Muscle of leg (tissue), 11 donors: Measurements from ENCODE around the gene PIK3C3. TPM values are rescaled to one million over a fixed set of nuclear protein-coding genes. Genes with fewer than 3 reads are reported as not detected.
"Not testable (repeated sequence)": the region's sequence is repeated elsewhere in the genome, so short reads cannot be mapped to it uniquely, and the experiment has no call there.

Experiments used
- DNase-seq: peaks from one replicate; pipeline ENCODE4 v3.0.0; 2013
- H3K27ac ChIP-seq: one replicate; pipeline ENCODE4 v1.5.1; 2013; ENCODE audit warnings: mild to moderate bottlenecking, low read length, control low read depth
- H3K27me3 ChIP-seq: one replicate; pipeline ENCODE4 v1.6.1; 2013; ENCODE audit warnings: low read length; ENCODE audit not compliant: control insufficient read depth, insufficient read depth
- H3K36me3 ChIP-seq: one replicate; pipeline ENCODE4 v1.6.1; 2013; ENCODE audit warnings: low read length; ENCODE audit not compliant: control insufficient read depth, insufficient read depth
- H3K4me1 ChIP-seq: one replicate; pipeline ENCODE4 v1.6.1; 2013; ENCODE audit warnings: low read length; ENCODE audit not compliant: control insufficient read depth, insufficient read depth
- H3K4me3 ChIP-seq: one replicate; pipeline ENCODE4 v1.5.1; 2013; ENCODE audit warnings: low read length, control low read depth
- H3K9me3 ChIP-seq: replicated peaks from 2 replicates; pipeline ENCODE4 v1.6.1; 2013; ENCODE audit warnings: low read depth, low read length; ENCODE audit not compliant: control insufficient read depth
- WGBS: methylation state at CpG from one replicate; pipeline ENCODE4 v1.1.5; 2013; ENCODE audit warnings: missing lambda C conversion rate; ENCODE audit not compliant: insufficient coverage; 5-methylcytosine and 5-hydroxymethylcytosine counted together
- polyA plus RNA-seq, 8 donors: library from polyadenylated mRNA; unstranded; fragments of 120-200 nt; gene quantifications; one replicate each; pipeline versions ENCODE4 v1.2.1 to v1.2.3, GENCODE V29; 2013; ENCODE audit warnings: inconsistent platforms in 1 of 8, low replicate concordance in 1 of 8; ENCODE audit not compliant: insufficient read length in 8 of 8, insufficient read depth in 1 of 8
- total RNA-seq: library from RNA; stranded (reverse); fragments of 120-200 nt; gene quantifications from one replicate; pipeline ENCODE4 v1.2.4, GENCODE V29; 2013

PIK3C3 gene
- total and polyA plus RNA-seq, 9 donors = 30.9 to 43.6 (median 38.0) TPM

DNA sequence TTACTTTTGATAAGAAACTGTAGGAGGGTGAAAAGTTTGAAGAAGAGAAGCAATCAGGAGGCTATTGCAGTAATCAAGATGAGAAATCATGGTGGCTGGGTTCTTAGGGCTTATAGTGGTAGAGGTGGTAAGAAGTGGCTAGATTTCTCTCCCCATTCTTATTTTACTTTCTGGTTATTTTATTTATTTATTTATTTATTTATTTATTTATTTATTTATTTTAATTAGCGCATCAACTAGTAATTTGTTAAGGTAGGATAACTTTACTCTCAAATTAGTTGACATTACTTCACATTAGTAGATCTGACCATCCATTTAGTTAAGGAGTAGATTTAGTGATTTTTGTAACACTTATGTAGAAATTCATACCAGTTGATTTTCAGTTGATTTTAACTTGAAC is 77.4 kb downstream of the PIK3C3 start:
- no peak overlapping the region for H3K27ac ChIP-seq
- no peak overlapping the region for H3K4me3 ChIP-seq
- no peaks in the 10 kb centered on the region for H3K27me3 ChIP-seq
- peaks cover 14% of the 10 kb centered on the region for H3K36me3 ChIP-seq
- DNase-seq = no peak
- no CpG with 5 or more reads among the region's 1 CpG for WGBS
- no peaks in the 10 kb centered on the region for H3K4me1 ChIP-seq
- no peaks in the 10 kb centered on the region for H3K9me3 ChIP-seq

DNA sequence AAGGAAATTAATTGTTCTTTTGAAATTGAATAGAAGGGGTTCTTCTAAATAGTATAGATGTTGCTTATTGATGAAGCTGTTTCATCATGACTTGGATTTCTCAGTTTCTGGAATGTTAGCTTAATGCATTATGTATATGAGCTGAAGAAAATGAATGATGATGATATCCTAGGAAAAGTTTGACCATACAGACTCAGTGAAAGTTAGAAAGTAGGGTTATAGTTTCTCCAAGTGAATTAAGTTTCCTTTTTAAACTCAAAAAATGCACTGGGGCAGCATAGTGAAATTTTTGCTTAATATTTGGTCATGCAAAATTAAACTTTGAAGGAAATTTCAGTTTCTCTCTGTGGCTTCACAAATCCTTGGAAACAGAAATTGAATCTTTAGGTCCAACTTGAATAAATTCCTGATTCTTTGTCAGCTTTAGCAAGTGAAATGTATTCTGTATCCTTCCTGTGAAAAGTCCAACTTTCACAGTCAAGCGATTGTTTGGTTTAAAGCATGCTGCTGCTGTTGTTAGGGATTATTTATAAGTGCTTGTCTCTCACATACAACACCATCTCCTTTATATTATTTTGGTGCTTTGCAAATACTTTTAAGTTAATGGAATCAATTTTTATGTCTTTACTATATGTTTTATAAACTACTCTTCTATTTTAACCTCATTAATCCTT is 78.2 kb downstream of the PIK3C3 start:
- DNase-seq = no peak
- Histone ChIP-seq H3K36me3 (peaks cover 16% of the 10 kb centered on the region), H3K27ac (no peak overlapping the region), H3K27me3 (no peaks in the 10 kb centered on the region), H3K4me1 (no peaks in the 10 kb centered on the region), H3K4me3 (no peak overlapping the region), H3K9me3 (no peaks in the 10 kb centered on the region)
- WGBS = no CpG with 5 or more reads among the region's 1 CpG

DNA sequence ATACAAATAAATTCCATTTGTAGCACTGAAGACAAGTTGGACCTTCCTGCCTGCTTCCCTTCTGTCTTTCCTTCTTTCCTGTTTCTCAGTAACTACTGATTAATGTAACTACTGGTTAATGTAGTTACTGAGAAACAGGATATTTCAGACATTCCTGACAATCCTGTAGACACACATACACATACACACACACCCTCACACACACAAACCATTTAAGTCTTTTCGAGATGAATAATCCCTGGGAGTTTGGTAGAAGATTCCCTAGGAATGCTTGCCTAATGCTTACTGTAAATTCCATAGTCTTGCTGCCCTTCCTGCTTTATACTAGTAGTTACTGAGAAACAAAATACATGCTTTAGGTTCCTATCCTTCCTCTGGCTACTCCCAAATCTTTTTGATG is 83.9 kb downstream of the PIK3C3 start:
- Histone ChIP-seq H3K4me1 (no peaks in the 10 kb centered on the region), H3K27ac (no peak overlapping the region), H3K9me3 (no peaks in the 10 kb centered on the region), H3K4me3 (no peak overlapping the region), H3K36me3 (peaks cover 15% of the 10 kb centered on the region), H3K27me3 (no peaks in the 10 kb centered on the region)
- no peak for DNase-seq
- WGBS = no CpG with 5 or more reads among the region's 1 CpG

DNA sequence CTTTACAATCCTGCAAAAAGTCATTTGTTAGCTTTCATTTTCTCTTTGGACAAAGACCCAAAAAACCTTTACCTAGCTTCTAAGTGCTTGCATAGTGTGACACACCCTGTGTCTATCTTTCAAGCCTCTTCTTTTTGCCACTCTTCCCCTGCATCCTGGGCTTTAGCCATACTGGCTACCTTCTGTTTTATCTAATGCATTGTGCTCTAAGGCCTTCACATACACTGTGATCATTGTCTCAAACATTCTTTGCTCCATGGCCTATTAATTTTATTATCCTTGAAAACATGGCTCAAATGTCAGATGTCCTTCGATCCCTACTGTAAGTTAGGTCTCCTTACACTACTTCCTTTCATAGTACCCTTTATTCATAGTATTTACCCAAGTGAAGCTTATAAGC is 84.4 kb downstream of the PIK3C3 start:
- no CpG with 5 or more reads among the region's 1 CpG for WGBS
- no peaks in the 10 kb centered on the region for H3K9me3 ChIP-seq
- peaks cover 15% of the 10 kb centered on the region for H3K36me3 ChIP-seq
- H3K4me1 ChIP-seq = no peaks in the 10 kb centered on the region
- no peak for DNase-seq
- no peak overlapping the region for H3K4me3 ChIP-seq
- no peaks in the 10 kb centered on the region for H3K27me3 ChIP-seq
- H3K27ac ChIP-seq = no peak overlapping the region

DNA sequence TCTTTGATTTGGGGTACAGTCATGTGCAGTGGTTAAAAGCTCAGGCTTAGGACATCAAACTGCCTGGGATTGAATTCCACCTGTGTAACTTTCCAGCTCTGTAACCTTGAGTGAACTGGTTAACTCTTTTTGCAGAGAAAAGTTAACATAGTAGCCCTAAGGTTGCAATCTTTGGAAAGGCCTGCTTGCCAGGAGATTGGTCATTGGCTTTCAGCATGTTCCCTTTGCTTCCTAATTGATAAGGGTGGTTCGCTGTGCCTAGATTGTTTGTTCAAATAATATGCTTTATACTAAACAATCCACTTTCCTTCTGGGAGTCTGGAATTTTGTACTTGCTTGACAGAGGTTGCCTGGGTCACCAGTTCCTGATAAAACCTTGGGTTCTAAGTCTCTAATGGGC is 86.8 kb downstream of the PIK3C3 start:
- no peak overlapping the region for H3K4me3 ChIP-seq
- H3K9me3 ChIP-seq = no peaks in the 10 kb centered on the region
- no peak overlapping the region for H3K27ac ChIP-seq
- DNase-seq = no peak
- H3K4me1 ChIP-seq = no peaks in the 10 kb centered on the region
- WGBS = no CpG with 5 or more reads among the region's 1 CpG
- peaks cover 14% of the 10 kb centered on the region for H3K36me3 ChIP-seq
- H3K27me3 ChIP-seq = no peaks in the 10 kb centered on the region

DNA sequence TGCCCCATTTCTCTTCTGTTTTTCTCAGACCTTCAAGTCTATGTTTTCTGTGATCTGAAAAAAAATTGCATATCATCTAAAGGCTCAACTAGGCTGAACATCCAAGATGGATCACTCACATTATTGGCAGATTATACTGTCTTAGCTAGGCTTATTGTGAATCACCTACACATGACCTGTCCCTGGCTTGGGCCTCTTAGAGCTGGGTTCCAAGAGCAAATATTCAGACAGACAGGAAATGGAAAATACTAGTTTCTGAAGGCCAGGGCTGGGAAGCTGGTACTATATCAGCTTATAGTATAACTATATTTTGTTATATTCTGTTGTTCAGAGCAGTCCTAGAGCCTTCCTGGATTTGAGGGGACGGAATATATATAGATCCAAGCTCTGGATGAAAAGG is 90.3 kb downstream of the PIK3C3 start:
- peaks cover 14% of the 10 kb centered on the region for H3K36me3 ChIP-seq
- H3K4me3 ChIP-seq = no peak overlapping the region
- H3K27me3 ChIP-seq = no peaks in the 10 kb centered on the region
- DNase-seq = peak; percentile 42
- H3K4me1 ChIP-seq = no peaks in the 10 kb centered on the region
- no peaks in the 10 kb centered on the region for H3K9me3 ChIP-seq
- H3K27ac ChIP-seq = no peak overlapping the region
- no CpG with 5 or more reads among the region's 1 CpG for WGBS

DNA sequence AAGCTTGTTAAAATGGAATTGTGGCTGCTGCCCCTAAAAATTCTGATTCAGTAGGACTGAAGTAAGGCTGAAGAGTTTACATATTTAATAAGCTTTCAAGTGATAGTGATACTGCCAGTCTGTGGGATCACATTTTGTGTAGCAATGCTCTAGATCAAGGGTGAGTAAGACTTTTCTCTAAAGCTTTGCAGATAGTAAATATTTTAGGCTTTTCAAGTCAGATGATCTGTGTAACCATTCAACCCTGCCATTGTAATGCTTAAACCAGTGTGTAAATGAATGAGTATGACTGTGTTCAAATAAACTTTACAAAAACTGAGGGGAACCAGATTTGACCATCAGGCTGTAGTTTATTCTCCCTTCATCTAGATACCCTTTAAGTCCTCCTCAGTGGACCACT is 92.7 kb downstream of the PIK3C3 start:
- H3K27me3 ChIP-seq = no peaks in the 10 kb centered on the region
- no peak overlapping the region for H3K27ac ChIP-seq
- H3K36me3 ChIP-seq = peaks cover 9% of the 10 kb centered on the region
- H3K9me3 ChIP-seq = no peaks in the 10 kb centered on the region
- no peaks in the 10 kb centered on the region for H3K4me1 ChIP-seq
- H3K4me3 ChIP-seq = no peak overlapping the region
- no peak for DNase-seq

DNA sequence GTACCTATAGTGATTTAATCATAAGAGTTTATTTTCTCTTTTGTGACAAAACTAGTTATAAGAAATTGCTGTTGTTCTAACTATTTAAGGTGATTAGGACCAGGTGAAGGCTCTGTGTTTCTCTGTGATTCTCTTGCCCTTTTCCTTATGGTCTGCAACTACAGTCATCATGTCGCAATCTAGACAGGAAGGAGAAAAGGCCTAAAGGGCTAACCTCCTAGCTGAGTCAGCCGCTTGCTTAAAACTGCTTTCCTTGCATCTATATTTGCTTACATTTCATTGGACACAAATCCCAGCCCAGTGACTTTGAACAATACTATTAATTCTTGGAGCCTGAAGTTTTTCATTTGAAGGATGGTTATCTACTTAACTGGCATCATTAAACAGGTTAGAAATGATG is 93.1 kb downstream of the PIK3C3 start:
- WGBS = 80% methylated on average over 1 of the region's 2 CpGs
- DNase-seq = peak; percentile 32
- Histone ChIP-seq H3K9me3 (no peaks in the 10 kb centered on the region), H3K4me3 (no peak overlapping the region), H3K27ac (no peak overlapping the region), H3K4me1 (no peaks in the 10 kb centered on the region), H3K27me3 (no peaks in the 10 kb centered on the region), H3K36me3 (peaks cover 9% of the 10 kb centered on the region)

DNA sequence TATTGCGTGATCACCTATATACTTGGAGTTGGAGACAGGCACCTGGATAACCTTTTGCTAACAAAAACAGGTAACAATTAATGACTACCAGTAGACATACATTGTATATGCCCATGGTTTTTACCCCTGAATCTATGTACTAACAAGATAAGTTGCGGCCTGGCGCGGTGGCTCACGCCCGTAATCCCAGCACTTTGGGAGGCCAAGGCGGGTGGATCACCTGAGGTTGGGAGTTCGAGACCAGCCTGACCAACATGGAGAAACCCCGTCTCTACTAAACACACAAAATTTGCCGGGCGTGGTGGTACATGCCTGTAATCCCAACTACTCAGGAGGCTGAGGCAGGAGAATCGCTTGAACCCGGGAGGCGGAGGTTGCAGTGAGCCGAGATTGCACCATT is 94.5 kb downstream of the PIK3C3 start:
- WGBS = 96% methylated on average over 9 of the region's 15 CpGs
- H3K27me3 ChIP-seq, H3K27ac ChIP-seq, H3K4me1 ChIP-seq, DNase-seq, H3K4me3 ChIP-seq, H3K9me3 ChIP-seq: not testable (repeated sequence)
- H3K36me3 ChIP-seq = peaks cover 12% of the 10 kb centered on the region

DNA sequence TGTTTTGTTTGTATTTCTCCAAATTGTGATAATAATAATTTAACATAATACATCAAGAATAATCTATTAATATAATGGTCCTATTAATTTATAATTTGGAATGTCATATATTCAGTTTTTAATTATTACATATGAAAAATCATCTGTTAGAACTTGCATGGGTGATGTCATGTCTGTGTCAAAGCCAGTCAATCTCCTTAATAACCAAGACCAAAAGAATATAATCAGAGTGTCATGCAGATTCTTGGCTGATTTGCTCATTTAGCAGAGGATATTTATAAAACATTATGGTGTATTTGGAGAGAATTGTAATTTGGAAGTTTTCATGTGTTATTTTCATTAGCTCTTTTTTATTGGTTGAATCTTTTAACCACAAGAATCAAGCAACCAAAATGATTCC is 96.4 kb downstream of the PIK3C3 start:
- no peaks in the 10 kb centered on the region for H3K9me3 ChIP-seq
- no peak overlapping the region for H3K27ac ChIP-seq
- no peak overlapping the region for H3K4me3 ChIP-seq
- no peaks in the 10 kb centered on the region for H3K4me1 ChIP-seq
- peaks cover 8% of the 10 kb centered on the region for H3K36me3 ChIP-seq
- H3K27me3 ChIP-seq = no peaks in the 10 kb centered on the region
- DNase-seq = peak; percentile 7

DNA sequence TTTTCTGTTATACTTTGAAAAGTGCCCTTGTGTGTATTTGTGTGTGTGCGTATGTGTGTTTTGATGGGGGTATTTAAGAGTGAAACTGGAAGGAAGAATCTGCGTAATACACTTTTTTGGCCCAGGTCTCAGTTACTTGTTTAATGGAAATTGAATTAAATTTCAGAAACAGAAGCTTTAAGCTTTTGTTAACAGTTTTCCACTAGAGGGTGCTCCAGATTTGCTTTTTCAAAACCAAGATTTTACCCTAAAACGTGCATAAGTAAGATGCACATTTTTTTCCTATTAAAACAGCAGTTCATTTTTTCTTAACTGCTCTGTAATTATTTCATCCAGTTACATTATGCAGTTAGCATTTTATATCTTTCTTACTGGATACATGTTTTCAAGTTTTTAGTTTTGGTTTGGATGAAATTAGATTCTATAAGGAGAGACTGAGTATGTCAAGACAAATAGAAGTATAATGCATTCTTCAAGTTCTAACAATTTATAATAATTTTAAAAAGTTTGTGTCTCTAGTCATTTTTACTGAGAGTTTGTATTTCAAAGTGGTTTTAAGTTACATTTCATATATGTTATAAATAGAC is 97.2 kb downstream of the PIK3C3 start:
- H3K27ac ChIP-seq = no peak overlapping the region
- H3K27me3 ChIP-seq = no peaks in the 10 kb centered on the region
- peaks cover 8% of the 10 kb centered on the region for H3K36me3 ChIP-seq
- no peaks in the 10 kb centered on the region for H3K9me3 ChIP-seq
- WGBS = 88% methylated on average over 1 of the region's 3 CpGs
- H3K4me1 ChIP-seq = no peaks in the 10 kb centered on the region
- H3K4me3 ChIP-seq = no peak overlapping the region
- DNase-seq = peak; percentile 61
